Stimulated activated CD8-positive, alpha-beta memory T cell treated with anti-CD3 and anti-CD28 coated beads, Interleukin-15, amount 100 ng/mL, for 1 hour (primary cell): ENCODE data around the gene CDK2.

Experiments used
- DNase-seq: peaks from one replicate; pipeline ENCODE4 v3.0.0-alpha.2; 2020; ENCODE audit warnings: low read depth

Gene CDK2

DNA sequence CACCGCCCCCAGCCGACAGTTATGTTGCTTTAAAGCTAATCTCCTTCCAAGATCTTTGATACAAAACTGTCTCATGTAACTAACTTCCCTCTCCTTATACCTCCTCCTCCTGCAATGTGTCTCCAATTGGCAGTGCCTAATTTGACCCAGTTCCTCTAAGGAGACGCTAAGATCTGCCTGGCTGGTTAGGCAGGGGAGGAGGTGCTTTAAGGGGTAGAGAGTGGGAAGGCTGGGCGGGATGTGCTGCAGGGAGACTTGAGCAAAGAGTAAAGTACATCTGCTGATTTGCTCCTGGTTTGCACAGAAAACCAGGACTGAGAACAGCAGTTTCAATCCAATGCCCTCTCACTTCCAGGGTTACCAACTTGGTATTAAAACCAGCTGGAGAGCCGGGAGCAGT, 46.9 kb downstream of the CDK2 start:
- DNase-seq: no peak

DNA sequence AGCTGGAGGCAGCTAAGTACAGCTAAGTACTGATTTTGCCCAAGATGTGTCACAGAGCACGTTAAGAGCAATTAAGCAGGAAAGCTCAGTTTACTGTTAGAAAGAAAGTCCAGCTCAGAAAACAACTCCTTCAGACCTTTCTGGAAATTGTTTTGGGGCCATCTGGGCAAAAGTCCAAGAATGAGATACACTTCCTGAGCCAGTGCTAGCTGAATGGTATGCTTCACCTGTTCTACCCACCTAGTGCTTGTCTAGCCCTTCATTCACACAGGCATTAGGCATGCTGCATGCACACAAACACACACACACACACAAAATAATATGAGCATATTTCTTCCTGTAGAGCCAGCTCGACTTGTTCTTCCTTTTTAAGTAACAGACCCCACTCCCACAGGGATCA, 47.6 kb downstream of the CDK2 start:
- no peak for DNase-seq

DNA sequence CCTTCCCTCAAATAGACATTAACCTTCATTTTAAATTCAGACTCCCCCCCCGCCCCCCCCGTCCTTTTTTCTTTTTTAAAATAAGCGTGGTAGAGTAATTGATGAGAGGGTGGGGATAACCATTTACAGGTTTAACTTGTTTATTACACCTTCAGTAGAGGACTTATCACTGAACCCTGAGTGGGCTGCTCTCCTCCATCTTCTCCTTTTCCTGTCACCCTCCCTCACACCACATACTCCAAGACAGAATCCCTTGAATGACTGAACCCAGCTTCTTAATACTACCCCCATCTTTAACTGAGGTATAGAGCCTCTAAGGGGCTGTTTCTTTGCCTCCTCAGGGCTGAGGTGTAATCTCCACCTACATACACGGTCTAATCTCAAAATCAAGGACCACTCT, 50.6 kb downstream of the CDK2 start:
- no peak for DNase-seq

DNA sequence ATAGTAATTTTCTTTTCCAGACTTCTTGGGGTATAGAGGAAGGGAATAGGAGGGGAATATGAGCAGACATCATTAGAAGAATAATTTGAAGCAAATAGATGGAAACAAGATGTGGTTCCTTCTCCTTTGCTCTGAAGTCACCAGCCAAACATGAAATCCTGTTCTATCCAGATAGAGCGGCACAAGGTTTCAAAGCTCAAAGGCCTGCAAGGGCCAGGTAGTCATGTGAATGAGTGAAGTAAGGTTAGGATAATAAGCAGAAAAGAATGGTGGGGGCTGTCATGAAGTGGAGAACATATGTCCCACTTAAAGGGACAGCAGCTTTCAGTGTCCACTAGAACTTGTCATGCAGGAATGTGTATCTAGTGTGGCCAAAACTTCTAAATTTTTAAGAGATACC, 51.7 kb downstream of the CDK2 start:
- no peak for DNase-seq

DNA sequence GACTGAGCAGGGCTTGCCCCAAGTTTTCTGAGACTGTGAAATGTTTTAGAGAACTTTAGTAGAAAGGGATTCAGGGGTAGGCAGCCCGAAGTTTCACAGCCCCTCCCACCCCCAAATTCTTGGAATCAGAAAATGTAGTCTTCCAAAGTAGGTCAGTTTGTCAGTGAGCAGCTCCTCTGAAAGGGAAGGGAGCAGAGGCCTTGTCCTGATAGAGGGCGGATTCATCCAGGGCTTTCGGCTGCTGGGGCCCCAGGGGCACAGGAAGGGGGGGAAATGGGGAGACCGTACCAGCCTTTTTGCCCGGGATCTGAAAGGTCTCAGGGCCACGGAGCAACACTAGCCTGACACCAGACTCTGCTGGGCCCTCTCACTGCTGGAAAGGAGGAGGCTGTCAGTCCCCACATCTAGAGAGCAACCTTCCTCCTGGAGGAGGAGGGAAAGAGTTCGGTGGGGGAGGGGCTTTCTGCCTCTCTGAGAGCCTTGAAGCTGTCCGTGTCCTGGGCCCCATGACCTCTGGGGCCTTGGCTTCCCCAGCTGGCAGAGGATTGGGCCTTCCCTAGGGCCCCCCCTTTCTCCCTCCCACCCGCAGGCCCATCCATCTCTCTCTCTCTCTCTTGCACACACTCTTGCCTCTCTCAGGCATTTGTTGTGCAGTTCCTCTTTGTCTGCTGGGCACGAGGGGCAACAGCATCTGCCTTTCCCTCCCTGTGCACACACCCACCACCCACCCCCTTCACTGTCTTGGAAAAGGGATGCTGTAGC, 54.0 kb downstream of the CDK2 start, which contains the start of gene IKZF4:
IKZF4 (plus strand) TSS at position 621 of the 762 bp plus-strand sequence. CDS start 451 bp downstream, outside the sequence.
- DNase-seq: no peak

DNA sequence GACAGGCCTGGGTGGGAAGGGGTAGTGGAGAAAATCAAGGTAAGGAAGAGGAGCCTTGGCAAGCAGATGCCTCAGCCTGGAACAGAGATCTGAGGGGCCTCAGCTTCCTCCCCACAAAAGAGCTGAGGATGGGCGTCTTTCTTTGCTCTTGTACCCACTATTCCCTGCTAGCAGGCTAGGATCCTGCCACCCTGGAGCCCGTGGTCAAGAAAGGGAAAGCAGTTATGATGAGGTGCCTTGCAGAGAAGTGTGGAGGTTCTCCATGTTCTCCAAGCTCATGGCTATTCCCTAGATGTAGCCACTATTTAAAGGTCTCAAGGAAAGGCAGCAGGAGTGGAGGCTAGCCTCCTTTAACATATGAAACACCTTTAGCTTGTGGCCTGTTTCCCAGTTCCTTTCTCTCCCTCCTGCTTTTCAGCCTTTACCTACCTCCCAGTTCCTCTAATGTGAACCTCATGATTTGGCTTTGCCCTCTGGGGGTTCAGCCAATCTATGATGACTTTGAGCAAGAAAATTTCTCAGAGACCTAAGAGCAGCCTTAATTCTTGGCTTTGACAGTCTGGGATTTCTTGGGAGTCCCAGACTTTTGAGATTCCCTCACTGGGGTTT, 55.4 kb downstream of the CDK2 start:
- no peak for DNase-seq
